H9 (cell line): Measurements from ENCODE around the gene CACNA1A. TPM values are rescaled to one million over a fixed set of nuclear protein-coding genes. Genes with fewer than 3 reads are reported as not detected.

ENCODE experiments used
- DNase-seq: peaks from one replicate; pipeline ENCODE4 v3.0.0-alpha.2; 2017
- H2AFZ ChIP-seq: one replicate; pipeline ENCODE4 v1.6.1; 2013; ENCODE audit warnings: mild to moderate bottlenecking, low read length, control low read depth, moderate library complexity
- H2AK5ac ChIP-seq: 2 replicates; pipeline ENCODE4 v1.6.1; 2013; ENCODE audit warnings: low read length, control low read depth, mixed read lengths; ENCODE audit not compliant: insufficient read length
- H2BK120ac ChIP-seq: one replicate; pipeline ENCODE4 v1.6.1; 2013; ENCODE audit warnings: low read depth, mild to moderate bottlenecking, low read length, control low read depth, inconsistent platforms; ENCODE audit not compliant: poor library complexity, severe bottlenecking
- H2BK12ac ChIP-seq: 2 replicates; pipeline ENCODE4 v1.6.1; 2013; ENCODE audit warnings: low read length, control low read depth, mixed read lengths, low read depth; ENCODE audit not compliant: insufficient read length
- H2BK15ac ChIP-seq: 2 replicates; pipeline ENCODE4 v1.6.1; 2013; ENCODE audit warnings: low read depth, low read length, control low read depth
- H2BK20ac ChIP-seq: one replicate; pipeline ENCODE4 v1.6.1; 2013; ENCODE audit warnings: low read depth, mild to moderate bottlenecking, low read length, control low read depth, inconsistent platforms; ENCODE audit not compliant: poor library complexity, severe bottlenecking
- H2BK5ac ChIP-seq: 2 replicates; pipeline ENCODE4 v1.6.1; 2013; ENCODE audit warnings: low read length, control low read depth, mixed read lengths; ENCODE audit not compliant: insufficient read length
- H3K14ac ChIP-seq: 2 replicates; pipeline ENCODE4 v1.6.1; 2013; ENCODE audit warnings: low read length, control low read depth; ENCODE audit not compliant: insufficient read depth
- H3K18ac ChIP-seq: 2 replicates; pipeline ENCODE4 v1.6.1; 2013; ENCODE audit warnings: low read depth, mild to moderate bottlenecking, mixed read lengths, low read length, control low read depth; ENCODE audit not compliant: insufficient read length
- H3K23ac ChIP-seq: 2 replicates; pipeline ENCODE4 v1.6.1; 2013; ENCODE audit warnings: low read length, control low read depth, mixed read lengths, low read depth; ENCODE audit not compliant: insufficient read length
- H3K23me2 ChIP-seq: 2 replicates; pipeline ENCODE4 v1.6.1; 2013; ENCODE audit warnings: low read depth, mild to moderate bottlenecking, mixed read lengths, low read length, control low read depth; ENCODE audit not compliant: insufficient read length, poor library complexity, severe bottlenecking
- H3K27ac ChIP-seq: 2 replicates; pipeline ENCODE4 v1.5.1; 2013; ENCODE audit warnings: low read length, control low read depth, mixed read lengths, low read depth; ENCODE audit not compliant: insufficient read length
- H3K27me3 ChIP-seq: 2 replicates; pipeline ENCODE4 v1.6.1; 2013; ENCODE audit warnings: low read length, control low read depth, inconsistent platforms; ENCODE audit not compliant: insufficient read depth
- H3K4ac ChIP-seq: 2 replicates; pipeline ENCODE4 v1.6.1; 2013; ENCODE audit warnings: low read depth, mild to moderate bottlenecking, control low read depth, inconsistent platforms, low read length, moderate library complexity
- H3K4me1 ChIP-seq: 2 replicates; pipeline ENCODE4 v1.6.1; 2013; ENCODE audit warnings: low read length, control low read depth, inconsistent platforms; ENCODE audit not compliant: insufficient read depth
- H3K4me2 ChIP-seq: 2 replicates; pipeline ENCODE4 v1.6.1; 2013; ENCODE audit warnings: low read length, control low read depth, mixed read lengths; ENCODE audit not compliant: insufficient read length, insufficient read depth
- H3K56ac ChIP-seq: 2 replicates; pipeline ENCODE4 v1.6.1; 2013; ENCODE audit warnings: low read depth, mild to moderate bottlenecking, mixed read lengths, low read length, control low read depth; ENCODE audit not compliant: insufficient read length
- H3K79me1 ChIP-seq: 2 replicates; pipeline ENCODE4 v1.6.1; 2013; ENCODE audit warnings: low read depth, mild to moderate bottlenecking, moderate library complexity, low read length, control low read depth, inconsistent platforms; ENCODE audit not compliant: insufficient read depth, poor library complexity, severe bottlenecking
- H3K79me2 ChIP-seq: 2 replicates; pipeline ENCODE4 v1.6.1; 2013; ENCODE audit warnings: low read length, control low read depth, inconsistent platforms; ENCODE audit not compliant: insufficient read depth
- H3K9ac ChIP-seq: 2 replicates; pipeline ENCODE4 v1.6.1; 2013; ENCODE audit warnings: low read length, control low read depth, mixed read lengths; ENCODE audit not compliant: insufficient read length; ENCODE audit errors: extremely low read depth
- H3K9me3 ChIP-seq: one replicate; pipeline ENCODE4 v1.6.1; 2013; ENCODE audit warnings: low read depth, low read length, inconsistent platforms; ENCODE audit not compliant: control insufficient read depth
- H3T11ph ChIP-seq: one replicate; pipeline ENCODE4 v1.6.1; 2013; ENCODE audit warnings: mild to moderate bottlenecking, low read length, control low read depth, inconsistent platforms
- H4K20me1 ChIP-seq: one replicate; pipeline ENCODE4 v1.6.1; 2013; ENCODE audit not compliant: control insufficient read depth, insufficient read length, insufficient read depth
- H4K5ac ChIP-seq: 2 replicates; pipeline ENCODE4 v1.6.1; 2013; ENCODE audit warnings: low read depth, mild to moderate bottlenecking, mixed read lengths, low read length, control low read depth; ENCODE audit not compliant: insufficient read length
- H4K8ac ChIP-seq: replicated peaks from 2 replicates; pipeline ENCODE4 v1.6.1; 2013; ENCODE audit warnings: low read length, control low read depth, mixed read lengths, low read depth; ENCODE audit not compliant: insufficient read length
- H4K91ac ChIP-seq: 2 replicates; pipeline ENCODE4 v1.6.1; 2013; ENCODE audit warnings: low read depth, mild to moderate bottlenecking, moderate library complexity, mixed read lengths, low read length, control low read depth; ENCODE audit not compliant: insufficient read length
- H3K27ac Mint-ChIP-seq, 3 experiments: 2 replicates in 2 of 3; 3 replicates in 1 of 3; pipeline ENCODE4 v1.8.0; 2020 to 2021; ENCODE audit warnings: mixed read lengths in 3 of 3, mild to moderate bottlenecking in 1 of 3, moderate library complexity in 1 of 3
- H3K27me3 Mint-ChIP-seq: 2 replicates; pipeline ENCODE4 v1.8.0; 2021; ENCODE audit warnings: low read depth, mild to moderate bottlenecking, moderate library complexity, mixed read lengths
- H3K36me3 Mint-ChIP-seq, 3 experiments: 2 replicates in 2 of 3; 3 replicates in 1 of 3; pipeline ENCODE4 v1.8.0; 2020 to 2021; ENCODE audit warnings: low read depth in 3 of 3, mixed read lengths in 3 of 3; ENCODE audit not compliant: insufficient read depth in 1 of 3
- H3K4me1 Mint-ChIP-seq, 2 experiments: 2 replicates each; pipeline ENCODE4 v1.8.0; 2020; ENCODE audit warnings: mixed read lengths in 2 of 2
- H3K4me3 Mint-ChIP-seq, 2 experiments: 2 replicates in 1 of 2; 3 replicates in 1 of 2; pipeline ENCODE4 v1.8.0; 2020 to 2021; ENCODE audit warnings: mild to moderate bottlenecking in 2 of 2, mixed read lengths in 2 of 2, moderate library complexity in 1 of 2
- H3K9me3 Mint-ChIP-seq, 2 experiments: 2 replicates in 1 of 2; 3 replicates in 1 of 2; pipeline ENCODE4 v1.8.0; 2020; ENCODE audit warnings: mild to moderate bottlenecking in 2 of 2, mixed read lengths in 2 of 2, moderate library complexity in 1 of 2
- WGBS: extraction: QIAGEN DNeasy Blood & Tissue Kit; methylation state at CpG from one replicate; pipeline ENCODE4 v1.1.7; 2013; ENCODE audit warnings: missing lambda C conversion rate, low lambda C conversion rate, mixed read lengths; ENCODE audit not compliant: insufficient read length; ENCODE audit errors: extremely low coverage; 5-methylcytosine and 5-hydroxymethylcytosine counted together
- total RNA-seq: library from RNA; stranded (reverse); gene quantifications from 2 replicates; pipeline ENCODE4 v1.2.1, GENCODE V29; 2021
- TF ChIP-seq, protein P1 (sequence below): fragments of 200-600 bp; sonication (generic); conservative IDR thresholded peaks from 3 replicates; pipeline ENCODE4 v1.8.0; 2021; ENCODE audit warnings: antibody characterized with exemption, mild to moderate bottlenecking

Gene CACNA1A
- total RNA-seq, 1 experiment from 2014 or later, result 8.0 TPM

- Histone ChIP-seq H3K79me1 (no peaks in the 10 kb centered on the region), H3K9ac (no peak overlapping the region), H3K23me2 (no peaks in the 10 kb centered on the region), H3K14ac (no peak overlapping the region), H2BK120ac (no peak overlapping the region), H3K27ac (no peak overlapping the region), H4K91ac (no peak overlapping the region), H2AFZ (no peak overlapping the region), H3K79me2 (no peaks in the 10 kb centered on the region), H2BK15ac (no peak overlapping the region), H3K4me1 (no peaks in the 10 kb centered on the region; the same call in 1 of the 2 replicates), H2BK5ac (no peak overlapping the region), H2AK5ac (no peak overlapping the region), H3K9me3 (no peaks in the 10 kb centered on the region), H3K23ac (no peak overlapping the region), H3K4ac (no peak overlapping the region), H4K20me1 (no peaks in the 10 kb centered on the region), H3K4me2 (no peak overlapping the region), H4K8ac (no peak overlapping the region), H2BK12ac (no peak overlapping the region), H4K5ac (no peak overlapping the region), H3K27me3 (no peaks in the 10 kb centered on the region), H2BK20ac (no peak overlapping the region), H3K56ac (no peak overlapping the region), H3K18ac (no peak overlapping the region), H3T11ph (no peak overlapping the region)
- TF ChIP-seq, protein P1, sequence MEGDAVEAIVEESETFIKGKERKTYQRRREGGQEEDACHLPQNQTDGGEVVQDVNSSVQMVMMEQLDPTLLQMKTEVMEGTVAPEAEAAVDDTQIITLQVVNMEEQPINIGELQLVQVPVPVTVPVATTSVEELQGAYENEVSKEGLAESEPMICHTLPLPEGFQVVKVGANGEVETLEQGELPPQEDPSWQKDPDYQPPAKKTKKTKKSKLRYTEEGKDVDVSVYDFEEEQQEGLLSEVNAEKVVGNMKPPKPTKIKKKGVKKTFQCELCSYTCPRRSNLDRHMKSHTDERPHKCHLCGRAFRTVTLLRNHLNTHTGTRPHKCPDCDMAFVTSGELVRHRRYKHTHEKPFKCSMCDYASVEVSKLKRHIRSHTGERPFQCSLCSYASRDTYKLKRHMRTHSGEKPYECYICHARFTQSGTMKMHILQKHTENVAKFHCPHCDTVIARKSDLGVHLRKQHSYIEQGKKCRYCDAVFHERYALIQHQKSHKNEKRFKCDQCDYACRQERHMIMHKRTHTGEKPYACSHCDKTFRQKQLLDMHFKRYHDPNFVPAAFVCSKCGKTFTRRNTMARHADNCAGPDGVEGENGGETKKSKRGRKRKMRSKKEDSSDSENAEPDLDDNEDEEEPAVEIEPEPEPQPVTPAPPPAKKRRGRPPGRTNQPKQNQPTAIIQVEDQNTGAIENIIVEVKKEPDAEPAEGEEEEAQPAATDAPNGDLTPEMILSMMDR, result no peak
- Mint-ChIP-seq H3K4me3 (no peak overlapping the region), H3K4me1 (peaks cover 6 to 7% of the 10 kb centered on the region in 2 experiments; a peak in 3 of 4 replicates), H3K36me3 (peaks cover 0 to 5% (median 0%) of the 10 kb centered on the region in 3 experiments; a peak in 4 of 7 replicates), H3K27ac (no peak overlapping the region), H3K9me3 (no peaks in the 10 kb centered on the region; a peak in 1 of 5 replicates), H3K27me3 (no peaks in the 10 kb centered on the region)
- DNase-seq, result no peak
- WGBS, result no CpG with 5 or more reads among the region's 1 CpG
Observed at GRCh38 chr19:13283871-13284270, 222.4 kb downstream of the CACNA1A start.
